Stomach (tissue), 19 donors: ENCODE results near the gene KLF15. TPM values are rescaled to one million over a fixed set of nuclear protein-coding genes. Genes with fewer than 3 reads are reported as not detected.

Experiments used
- DNase-seq, 2 donors: peaks; one replicate each; pipeline versions ENCODE4 v3.0.0 to v3.0.0-alpha.2; 2013 to 2019
- H3K27ac ChIP-seq, 5 donors: fragments of 200-600 bp in 4 of 5; sonication (generic) in 4 of 5; one replicate each; pipeline ENCODE4 v1.5.1; 2013 to 2019; ENCODE audit warnings: mild to moderate bottlenecking in 1 of 5, moderate library complexity in 1 of 5
- H3K27me3 ChIP-seq, 3 donors: fragments of 200-600 bp; sonication (generic); one replicate each; pipeline ENCODE4 v1.5.1; 2017 to 2019; ENCODE audit warnings: mixed run types in 1 of 3
- H3K36me3 ChIP-seq, 4 donors: fragments of 200-600 bp; sonication (generic); 1 replicate in 3 of 4; 2 replicates in 1 of 4; pipeline ENCODE4 v1.5.1; 2016 to 2019
- H3K4me1 ChIP-seq, 4 donors: fragments of 200-600 bp; sonication (generic); one replicate each; pipeline ENCODE4 v1.5.1; 2016 to 2019
- H3K4me3 ChIP-seq, 4 donors: fragments of 200-600 bp; sonication (generic) in 3 of 4; one replicate each; pipeline ENCODE4 v1.5.1; 2016 to 2019; ENCODE audit warnings: mild to moderate bottlenecking in 1 of 4
- H3K9me3 ChIP-seq, 4 donors: fragments of 200-600 bp; sonication (generic); one replicate each; pipeline ENCODE4 v1.5.1; 2016 to 2019
- EP300 ChIP-seq: sonication (generic); formaldehyde crosslinking; IDR thresholded peaks from one replicate; pipeline ENCODE4 v1.6.1; 2017; ENCODE audit warnings: antibody characterized with exemption
- POLR2A ChIP-seq, 4 donors: fragments of 450-650 bp; IDR thresholded peaks; one replicate each; pipeline ENCODE4 v1.6.1; 2016; ENCODE audit warnings: antibody characterized with exemption in 4 of 4, control low read depth in 2 of 4, mild to moderate bottlenecking in 1 of 4, moderate library complexity in 1 of 4
- POLR2AphosphoS5 ChIP-seq, 3 donors: sonication (generic); formaldehyde crosslinking; IDR thresholded peaks; one replicate each; pipeline ENCODE4 v1.6.1; 2016; ENCODE audit warnings: antibody characterized with exemption in 3 of 3
- WGBS, 5 donors: extraction: QIAGEN DNeasy Blood & Tissue Kit in 3 of 5; methylation state at CpG; one replicate each; pipeline versions ENCODE4 v1.1.5 to v1.1.7; 2013 to 2018; 5-methylcytosine and 5-hydroxymethylcytosine counted together
- intact Hi-C: fragments of 100-400 bp; cut with DNase I; formaldehyde crosslinking; loops from one replicate; pipeline ENCODE4 v1.15.1; 2023; ENCODE audit warnings: low total_unique reads
- long read RNA-seq, 10 donors: transcript quantifications; one replicate each; lab custom pipeline, GENCODE V29; 2026
- polyA plus RNA-seq, 3 donors: library from polyadenylated mRNA; stranded (reverse); fragments of 200-250 nt; gene quantifications; one replicate each; pipeline ENCODE4 v1.2.3, GENCODE V29; 2013
- total RNA-seq, 5 donors: library from RNA; depleted of rRNA; stranded (reverse); fragments of >200 nt; gene quantifications; one replicate each; pipeline versions ENCODE4 v1.1.0 to v1.2.3, GENCODE V29; 2014 to 2016
- TF ChIP-seq, protein P1 (sequence below), 7 experiments: fragments of 450-650 bp in 4 of 7; fragments of 200-600 bp in 3 of 7; sonication (generic) in 3 of 7; IDR thresholded peaks; one replicate each; pipeline ENCODE4 v1.5.1; 2016 to 2019; ENCODE audit warnings: antibody characterized with exemption in 7 of 7, control low read depth in 2 of 7, mild to moderate bottlenecking in 1 of 7
- donor health status: healthy with polysubstance abuse.
- donor health status: Bipolar disorder and iron deficiency.
- donor health status: healthy.

The KLF15 gene
- total RNA-seq (10 to 100 TPM in 4 of 5 donors, 1 to 10 TPM in 1; 4.6 to 82.9 (median 21.6) TPM), polyA plus RNA-seq (10 to 100 TPM; 13.6 to 16.7 (median 16.6) TPM)
- long read RNA-seq, donor 1 = 0 reads
- long read RNA-seq, donor 2 = 0 reads
- long read RNA-seq, donor 3 = 0 reads
- long read RNA-seq, donor 4 = 0 reads
- long read RNA-seq, donor 5, partial matches to known transcripts = 0 of 2 reads
- long read RNA-seq, donor 5, other reads (novel, unspliced or antisense) = 0 of 2 reads
- long read RNA-seq, donor 6 = 0 reads
- long read RNA-seq, donor 7 = 0 reads
- long read RNA-seq, donor 8, partial matches to known transcripts = 0 of 1 reads
- long read RNA-seq, donor 8, other reads (novel, unspliced or antisense) = 0 of 1 reads
- long read RNA-seq, donor 9, partial matches to known transcripts = 0 of 1 reads
- long read RNA-seq, donor 9, other reads (novel, unspliced or antisense) = 0 of 1 reads
- long read RNA-seq, donor 10 = 0 reads

DNA sequence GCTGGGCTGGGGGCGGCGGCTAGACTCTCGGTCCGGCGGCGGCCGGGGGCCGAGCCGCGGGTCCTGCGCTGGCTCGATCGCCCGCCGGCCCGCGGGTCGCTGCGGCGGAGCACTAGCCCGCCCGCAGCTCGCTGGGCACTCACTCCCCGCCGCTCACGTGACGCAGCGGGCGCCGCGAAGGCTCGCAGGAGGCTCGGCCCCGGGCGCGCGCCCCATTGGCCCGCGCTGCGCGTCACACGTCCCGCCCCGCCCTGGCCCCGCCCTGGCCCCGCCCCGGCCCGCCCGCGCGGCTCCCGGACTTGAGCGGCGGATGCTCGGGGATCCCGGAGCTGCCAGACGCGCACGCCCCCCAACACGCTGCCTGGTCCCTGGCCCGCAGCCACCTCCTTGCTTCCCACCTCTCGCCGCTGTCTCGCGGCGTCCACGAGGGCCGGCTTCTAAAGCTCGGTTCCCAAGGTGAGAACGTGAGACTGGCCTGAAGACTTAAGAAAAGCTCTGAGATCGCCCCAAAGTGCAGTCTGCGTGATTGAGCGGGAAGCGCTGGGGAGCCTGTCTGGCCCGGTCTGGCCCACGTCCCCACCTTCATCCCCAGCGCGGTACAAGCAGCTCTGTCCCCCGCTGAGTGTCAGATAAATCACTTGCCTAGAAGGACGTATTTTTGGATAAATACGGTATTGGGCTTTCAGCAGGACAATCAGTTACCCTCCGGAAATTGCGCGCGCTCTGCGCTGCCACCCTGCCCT lies at the start of gene KLF15:
TSS of gene KLF15 (minus strand) at position 114 of the 743 bp plus-strand sequence. CDS start 4,486 bp downstream, outside the sequence.
- Histone ChIP-seq H3K4me1 (peaks cover 34 to 53% (median 47%) of the 10 kb centered on the region in 4 donors), H3K9me3 (no peaks in the 10 kb centered on the region), H3K36me3 (peaks cover 2 to 8% (median 6%) of the 10 kb centered on the region in 4 donors), H3K4me3 (peak within 1 kb of the TSS; percentile 68 to 95 (median 88)), H3K27me3 (peaks cover 0 to 35% (median 10%) of the 10 kb centered on the region in 3 donors), H3K27ac (peak within 1 kb of the TSS; percentile 90 to 99 (median 97))
- DNase-seq = peak; percentile 91 to 95
- TF ChIP-seq, protein P1, sequence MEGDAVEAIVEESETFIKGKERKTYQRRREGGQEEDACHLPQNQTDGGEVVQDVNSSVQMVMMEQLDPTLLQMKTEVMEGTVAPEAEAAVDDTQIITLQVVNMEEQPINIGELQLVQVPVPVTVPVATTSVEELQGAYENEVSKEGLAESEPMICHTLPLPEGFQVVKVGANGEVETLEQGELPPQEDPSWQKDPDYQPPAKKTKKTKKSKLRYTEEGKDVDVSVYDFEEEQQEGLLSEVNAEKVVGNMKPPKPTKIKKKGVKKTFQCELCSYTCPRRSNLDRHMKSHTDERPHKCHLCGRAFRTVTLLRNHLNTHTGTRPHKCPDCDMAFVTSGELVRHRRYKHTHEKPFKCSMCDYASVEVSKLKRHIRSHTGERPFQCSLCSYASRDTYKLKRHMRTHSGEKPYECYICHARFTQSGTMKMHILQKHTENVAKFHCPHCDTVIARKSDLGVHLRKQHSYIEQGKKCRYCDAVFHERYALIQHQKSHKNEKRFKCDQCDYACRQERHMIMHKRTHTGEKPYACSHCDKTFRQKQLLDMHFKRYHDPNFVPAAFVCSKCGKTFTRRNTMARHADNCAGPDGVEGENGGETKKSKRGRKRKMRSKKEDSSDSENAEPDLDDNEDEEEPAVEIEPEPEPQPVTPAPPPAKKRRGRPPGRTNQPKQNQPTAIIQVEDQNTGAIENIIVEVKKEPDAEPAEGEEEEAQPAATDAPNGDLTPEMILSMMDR (IDR thresholded peaks at IDR 0.05) = no peak
- TF ChIP-seq POLR2A (IDR thresholded peaks at IDR 0.05) (no peak), POLR2AphosphoS5 (IDR thresholded peaks at IDR 0.05) (peak; percentile 92 to 96 (median 95)), EP300 (peak; percentile 13)
- 0 to 1% (median 0%) methylated on average over 4 to 86 of the region's 86 CpGs for WGBS, 5 donors
- intact Hi-C loops = no loop called here

DNA sequence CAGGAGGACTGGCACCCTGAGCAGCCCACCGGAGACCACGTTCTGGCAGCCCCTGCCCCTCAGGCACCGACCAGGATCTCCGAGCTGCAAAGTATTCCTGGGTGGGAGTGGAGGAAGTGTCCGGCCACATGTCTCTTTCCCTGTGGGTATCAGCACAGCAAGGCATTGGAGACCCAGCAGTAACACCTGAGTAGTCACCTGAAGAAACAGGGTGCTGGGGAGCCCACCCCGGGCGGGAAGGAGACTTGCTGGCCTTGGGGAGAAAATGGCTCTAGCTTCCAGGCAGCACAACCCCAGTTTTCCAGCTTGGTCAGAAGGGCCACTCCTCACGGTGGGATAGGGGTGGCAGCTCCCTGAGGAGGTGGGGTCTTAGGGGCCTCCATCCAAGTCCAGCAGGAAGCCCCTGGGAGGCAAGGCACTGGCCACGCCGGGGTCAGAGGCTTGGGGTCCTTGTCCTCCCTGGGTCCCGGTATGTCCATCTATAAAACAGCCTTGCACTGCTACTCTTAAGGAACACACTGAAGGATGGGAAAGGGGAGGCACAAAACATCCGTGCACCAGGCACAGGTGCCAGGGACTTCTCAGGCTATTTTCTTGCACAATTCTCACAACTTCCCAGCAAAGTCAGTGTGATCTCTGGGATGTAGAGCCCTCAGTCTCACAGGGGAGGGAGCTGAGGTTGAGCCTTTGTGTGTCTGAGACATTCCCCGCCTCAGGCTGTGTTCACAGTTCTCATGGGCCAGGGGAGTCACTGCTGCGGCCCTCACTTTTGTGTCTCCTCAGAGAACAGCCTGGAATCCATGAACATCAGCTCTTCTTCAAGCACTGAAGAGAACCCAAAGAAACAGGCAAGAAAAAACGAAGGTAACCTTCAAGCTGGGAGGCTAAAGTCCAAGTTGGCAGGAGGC lies 49.4 kb upstream of the KLF15 start:
- TF ChIP-seq POLR2AphosphoS5 (IDR thresholded peaks at IDR 0.05) (no peak), EP300 (no peak), POLR2A (IDR thresholded peaks at IDR 0.05) (no peak)
- TF ChIP-seq, protein P1 (IDR thresholded peaks at IDR 0.05) = no peak
- WGBS, 5 donors = 81 to 88% (median 83%) methylated on average over 11 to 15 of the region's 15 CpGs
- Histone ChIP-seq H3K9me3 (no peaks in the 10 kb centered on the region), H3K36me3 (no peaks in the 10 kb centered on the region), H3K27me3 (peaks cover 0 to 36% (median 10%) of the 10 kb centered on the region in 3 donors), H3K27ac (no peak overlapping the region), H3K4me1 (no peaks in the 10 kb centered on the region), H3K4me3 (no peak overlapping the region)
- intact Hi-C loops = no loop called here
- peak in 1 of 2 donors; percentile 15 for DNase-seq

DNA sequence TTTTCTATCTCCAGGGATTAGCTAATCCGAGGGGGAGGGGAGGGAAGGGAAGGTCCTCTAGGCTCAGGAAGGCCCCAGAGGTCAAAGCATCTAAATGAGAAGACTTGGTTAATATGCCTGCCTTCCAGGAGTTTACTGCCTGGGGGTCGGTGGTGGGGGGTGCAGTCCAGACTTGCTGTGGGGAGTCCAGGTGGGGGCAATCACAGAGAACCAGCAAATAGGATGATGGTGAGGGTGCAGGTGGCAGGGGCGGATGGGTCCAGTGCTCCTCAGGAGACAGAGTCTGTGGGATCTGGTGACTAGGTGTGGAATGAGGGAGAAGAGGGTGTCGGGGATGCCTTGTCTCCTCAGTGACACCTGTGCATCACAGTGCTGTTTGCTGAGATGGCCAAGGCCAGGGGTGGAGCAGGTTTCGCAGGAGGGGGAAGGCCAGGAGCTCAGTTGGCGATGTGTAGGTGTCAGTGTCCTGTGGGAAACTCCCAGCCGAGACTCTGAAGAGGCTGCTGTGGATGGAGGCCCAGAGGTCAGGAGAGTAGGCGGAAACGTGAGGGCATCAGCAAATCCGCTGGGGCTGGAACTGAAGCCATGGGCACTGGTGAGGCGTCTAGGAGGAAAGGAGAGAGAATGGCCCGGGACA lies 45.6 kb upstream of the KLF15 start:
- Histone ChIP-seq H3K27me3 (peaks cover 0 to 37% (median 10%) of the 10 kb centered on the region in 3 donors), H3K4me1 (no peaks in the 10 kb centered on the region), H3K9me3 (no peaks in the 10 kb centered on the region), H3K27ac (no peak overlapping the region), H3K4me3 (no peak overlapping the region), H3K36me3 (no peaks in the 10 kb centered on the region)
- TF ChIP-seq, protein P1 (IDR thresholded peaks at IDR 0.05) = no peak
- TF ChIP-seq POLR2A (IDR thresholded peaks at IDR 0.05) = no peak
- TF ChIP-seq POLR2AphosphoS5 (IDR thresholded peaks at IDR 0.05) = no peak
- no peak for TF ChIP-seq EP300
- DNase-seq = peak in 1 of 2 donors; percentile 16
- intact Hi-C loops = no loop called here
- WGBS, 5 donors = 77 to 87% (median 86%) methylated on average over 12 of the region's 12 CpGs
